ENCODE measurements around the gene CPS1.

CPS1 gene

DNA sequence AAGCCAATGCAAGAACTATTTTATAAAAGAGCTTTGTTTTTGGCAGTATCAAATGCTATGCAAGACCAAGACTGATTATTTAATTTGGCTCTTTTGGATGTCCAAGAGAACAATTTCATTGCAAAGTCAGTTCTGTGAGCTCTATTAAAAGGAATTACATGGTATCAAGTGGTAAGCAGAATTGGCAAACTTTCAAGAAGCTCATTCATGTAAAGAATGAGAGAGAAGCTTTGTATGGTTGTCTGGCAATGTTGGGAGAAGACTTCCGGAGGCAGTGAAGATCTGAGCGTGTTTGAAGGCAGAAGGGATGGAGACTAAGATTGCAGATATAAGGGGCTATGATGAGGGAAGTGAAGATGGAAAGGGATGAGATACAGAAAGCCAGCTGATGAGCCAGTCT lies 49.6 kb downstream of the CPS1 start:
- no peaks in the 10 kb centered on the region for H3K9me3 ChIP-seq (ENCODE audit: control insufficient read depth, insufficient read depth, low read length)
- no peaks in the 10 kb centered on the region; the same call in 1 of the 2 replicates for H3K36me3 ChIP-seq (ENCODE audit: insufficient read depth, low read length)
- no peak overlapping the region for H3K9ac ChIP-seq (ENCODE audit: low read depth, low read length)
- no peaks in the 10 kb centered on the region for H3K4me1 ChIP-seq (ENCODE audit: insufficient read depth, low read length)

DNA sequence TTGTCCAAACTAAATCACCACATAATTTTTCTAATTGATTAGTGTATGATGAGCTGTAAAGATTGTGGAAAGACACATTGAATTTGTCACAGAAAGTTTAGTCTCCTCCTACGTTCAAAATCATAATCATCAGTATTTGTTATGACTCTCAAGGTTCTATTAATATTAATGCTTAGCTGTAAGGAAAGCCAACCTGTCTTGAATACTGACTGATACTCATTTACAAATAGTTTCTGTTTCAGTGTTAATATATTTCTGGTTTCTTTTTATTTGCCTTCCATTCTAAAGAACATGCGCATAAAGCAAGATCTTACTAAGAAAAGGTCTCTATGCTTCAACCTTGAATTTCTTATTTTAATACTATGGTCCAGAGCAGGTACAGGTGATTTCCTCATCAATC lies 55.1 kb downstream of the CPS1 start:
- no peaks in the 10 kb centered on the region for H3K9me3 ChIP-seq (ENCODE audit: control insufficient read depth, insufficient read depth, low read length)
- no peak overlapping the region for H3K9ac ChIP-seq (ENCODE audit: low read depth, low read length)
- H3K4me1 ChIP-seq (ENCODE audit: insufficient read depth, low read length) = no peaks in the 10 kb centered on the region
- H3K36me3 ChIP-seq (ENCODE audit: insufficient read depth, low read length) = no peaks in the 10 kb centered on the region; the same call in 1 of the 2 replicates

DNA sequence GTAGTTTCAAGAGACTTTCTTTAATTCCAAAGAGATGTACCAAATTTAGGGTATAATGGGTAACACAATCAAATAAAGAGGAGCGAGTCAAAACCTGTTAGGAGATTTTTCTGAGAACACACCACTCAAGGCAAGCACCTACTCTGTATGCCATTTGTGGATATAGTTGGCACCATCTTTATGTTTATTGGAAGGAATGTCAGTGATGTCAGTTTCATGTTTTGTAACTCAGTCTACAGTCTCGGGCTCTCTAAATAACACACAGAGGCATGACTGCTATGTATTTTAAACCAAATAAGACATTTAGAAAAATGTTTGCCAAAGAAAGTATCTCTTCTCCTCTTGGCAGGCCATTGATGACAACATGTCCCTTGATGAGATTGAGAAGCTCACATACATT lies 59.7 kb downstream of the CPS1 start:
- no peaks in the 10 kb centered on the region for H3K9me3 ChIP-seq (ENCODE audit: control insufficient read depth, insufficient read depth, low read length)
- peaks cover 4% of the 10 kb centered on the region; the same call in 1 of the 2 replicates for H3K4me1 ChIP-seq (ENCODE audit: insufficient read depth, low read length)
- H3K36me3 ChIP-seq (ENCODE audit: insufficient read depth, low read length) = no peaks in the 10 kb centered on the region

DNA sequence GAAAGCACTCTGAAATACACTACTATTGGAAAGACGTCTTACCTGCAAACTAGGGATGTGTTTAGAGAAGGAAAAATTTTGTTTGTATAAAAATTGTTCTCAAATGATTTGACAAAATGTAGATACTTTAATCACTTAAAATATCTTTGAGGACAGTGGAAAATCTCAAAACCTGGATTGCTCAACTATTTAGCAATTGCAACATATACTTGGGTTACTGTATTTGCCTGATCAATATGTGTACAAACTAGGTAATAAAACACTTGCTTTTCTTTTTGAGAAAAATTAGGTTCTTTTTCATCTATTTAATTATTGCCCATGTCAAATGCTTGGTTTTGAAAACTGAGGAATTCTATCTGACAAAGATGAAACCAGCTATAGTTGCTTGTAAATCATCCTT lies 60.9 kb downstream of the CPS1 start:
- Histone ChIP-seq H3K36me3 (ENCODE audit: insufficient read depth, low read length) (no peaks in the 10 kb centered on the region), H3K9me3 (ENCODE audit: control insufficient read depth, insufficient read depth, low read length) (no peaks in the 10 kb centered on the region), H3K4me1 (ENCODE audit: insufficient read depth, low read length) (peaks cover 4% of the 10 kb centered on the region; the same call in 1 of the 2 replicates), H3K9ac (ENCODE audit: low read depth, low read length) (no peak overlapping the region)

More for the DNA sequence above, 59.7 kb downstream of the CPS1 start:
- no peak overlapping the region for H3K9ac ChIP-seq (ENCODE audit: low read depth, low read length)

DNA sequence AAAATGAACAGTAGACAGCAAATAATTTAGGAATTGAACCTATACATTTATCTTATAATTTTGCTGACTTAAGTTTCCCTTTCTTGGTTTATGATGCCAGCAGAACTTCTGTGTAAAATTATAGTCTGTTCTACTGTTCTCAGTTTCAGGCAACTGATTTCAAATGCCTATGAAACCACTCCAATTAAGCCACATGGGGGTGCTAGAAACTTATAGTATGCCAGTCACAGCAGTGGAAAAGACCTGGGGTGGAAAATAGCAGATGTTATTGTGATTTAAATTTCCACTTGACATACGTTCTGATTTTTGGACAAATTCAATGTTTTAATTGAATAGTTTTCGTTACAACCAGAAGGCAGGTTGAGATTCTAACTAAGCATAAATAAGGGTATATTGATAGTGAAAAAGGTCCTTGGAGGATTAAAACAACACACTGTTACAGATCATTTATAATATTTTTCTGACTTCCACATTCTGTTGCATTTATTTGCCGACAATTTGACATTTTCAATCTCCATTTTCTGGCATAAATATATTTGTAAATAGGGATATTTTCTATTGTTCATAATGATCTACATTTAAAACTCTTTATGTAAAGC lies 61.4 kb downstream of the CPS1 start:
- peaks cover 4% of the 10 kb centered on the region; the same call in 1 of the 2 replicates for H3K4me1 ChIP-seq (ENCODE audit: insufficient read depth, low read length)
- H3K9ac ChIP-seq (ENCODE audit: low read depth, low read length) = no peak overlapping the region
- no peaks in the 10 kb centered on the region for H3K36me3 ChIP-seq (ENCODE audit: insufficient read depth, low read length)
- no peaks in the 10 kb centered on the region for H3K9me3 ChIP-seq (ENCODE audit: control insufficient read depth, insufficient read depth, low read length)

DNA sequence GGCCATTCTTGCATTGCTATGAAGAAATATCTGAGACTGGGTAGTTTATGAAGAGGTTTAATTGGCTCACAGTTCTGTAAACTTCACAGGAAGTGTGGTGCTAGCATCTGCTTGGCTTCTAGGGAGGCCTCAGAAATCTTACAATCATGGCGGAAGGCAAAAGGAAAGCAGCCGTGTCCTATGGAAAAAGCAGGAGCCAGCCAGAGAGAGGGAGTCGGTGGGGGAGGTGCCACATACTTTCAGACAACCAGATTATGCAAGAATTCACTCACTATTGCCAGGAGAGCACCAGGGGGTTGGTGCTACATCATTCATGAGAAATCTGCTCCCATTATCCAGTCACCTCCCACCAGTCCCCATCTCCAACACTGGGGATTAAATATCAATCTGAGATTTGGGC lies 64.1 kb downstream of the CPS1 start:
- H3K36me3 ChIP-seq (ENCODE audit: insufficient read depth, low read length) = no peaks in the 10 kb centered on the region
- H3K4me1 ChIP-seq (ENCODE audit: insufficient read depth, low read length) = peaks cover 4% of the 10 kb centered on the region; the same call in 1 of the 2 replicates

DNA sequence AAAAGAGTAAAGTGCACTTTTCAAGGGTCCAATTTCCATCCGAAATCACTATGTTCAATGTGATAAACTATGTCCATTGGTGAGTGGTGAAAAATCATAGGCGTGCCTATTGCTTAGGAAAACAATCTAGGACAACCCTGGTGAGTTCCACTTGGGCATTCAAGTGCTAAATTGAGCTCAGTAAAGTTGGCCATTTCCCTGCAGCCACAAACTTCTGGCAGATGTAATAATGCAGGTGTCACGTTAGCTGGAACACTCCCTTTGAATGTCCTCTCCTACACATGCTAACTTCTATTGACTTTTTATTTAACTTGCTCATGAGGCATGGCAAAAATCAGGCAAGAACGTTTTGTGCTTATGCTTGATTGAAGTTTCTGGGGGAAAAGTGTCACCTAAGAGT lies 67.1 kb downstream of the CPS1 start:
- no peaks in the 10 kb centered on the region for H3K9me3 ChIP-seq (ENCODE audit: control insufficient read depth, insufficient read depth, low read length)
- no peaks in the 10 kb centered on the region for H3K36me3 ChIP-seq (ENCODE audit: insufficient read depth, low read length)
- peaks cover 4% of the 10 kb centered on the region; the same call in 1 of the 2 replicates for H3K4me1 ChIP-seq (ENCODE audit: insufficient read depth, low read length)
- H3K9ac ChIP-seq (ENCODE audit: low read depth, low read length) = no peak overlapping the region

More for the DNA sequence above, 64.1 kb downstream of the CPS1 start:
- H3K9ac ChIP-seq (ENCODE audit: low read depth, low read length) = no peak overlapping the region
- H3K9me3 ChIP-seq (ENCODE audit: control insufficient read depth, insufficient read depth, low read length) = no peaks in the 10 kb centered on the region

DNA sequence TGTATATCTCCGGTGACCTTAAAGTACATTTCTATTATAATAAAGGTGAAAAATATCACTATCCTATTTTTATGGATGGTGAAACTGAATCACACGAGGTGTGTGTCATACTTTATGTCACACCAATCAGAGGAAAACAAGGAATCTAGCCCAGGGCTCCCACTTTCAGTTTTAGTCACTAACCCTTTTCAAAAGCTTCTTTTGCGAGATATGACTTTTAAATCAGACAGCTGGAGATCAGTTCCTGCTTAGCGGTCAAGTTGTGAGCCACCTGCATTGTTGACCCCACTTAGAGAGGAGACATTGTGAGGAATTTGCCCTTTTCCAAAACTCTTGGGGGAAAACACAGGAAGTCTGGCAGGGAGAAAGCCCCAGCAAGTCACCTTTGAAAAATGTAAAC lies 70.5 kb downstream of the CPS1 start:
- Histone ChIP-seq H3K4me1 (ENCODE audit: insufficient read depth, low read length) (no peaks in the 10 kb centered on the region), H3K9ac (ENCODE audit: low read depth, low read length) (no peak overlapping the region), H3K9me3 (ENCODE audit: control insufficient read depth, insufficient read depth, low read length) (no peaks in the 10 kb centered on the region), H3K36me3 (ENCODE audit: insufficient read depth, low read length) (no peaks in the 10 kb centered on the region)

DNA sequence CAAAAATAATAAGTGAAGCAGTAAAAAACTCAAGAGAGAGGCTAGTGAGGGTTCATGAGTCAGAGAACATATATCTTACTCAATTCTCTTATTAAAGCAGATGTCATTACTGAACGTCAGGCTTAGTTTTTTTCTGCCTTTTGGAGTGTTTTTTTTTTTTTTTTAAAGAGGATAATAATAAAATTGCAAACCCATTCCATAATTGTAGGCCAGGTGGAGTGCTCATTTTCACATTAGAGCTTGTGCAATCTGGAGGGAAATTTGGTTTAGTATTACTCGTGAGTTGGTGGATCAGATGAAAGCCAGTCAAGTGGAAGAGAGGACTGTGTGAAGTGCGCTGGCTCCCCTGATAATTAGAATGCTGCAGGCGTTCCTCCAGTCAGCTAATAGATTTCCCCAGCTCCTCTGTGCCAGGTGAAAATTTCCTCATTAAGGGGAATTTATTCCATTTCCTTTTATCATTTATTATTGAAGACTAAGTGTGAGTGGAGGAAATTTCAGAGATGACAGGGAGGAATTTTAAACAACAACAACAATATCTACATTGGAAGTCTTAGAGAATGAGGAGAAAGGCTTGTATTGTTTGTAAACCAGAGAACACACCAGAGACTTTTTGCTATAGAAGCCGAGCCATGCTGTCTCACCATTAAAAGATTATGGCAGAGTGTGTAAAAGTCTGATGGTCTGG lies 74.6 kb downstream of the CPS1 start:
- Histone ChIP-seq H3K4me1 (ENCODE audit: insufficient read depth, low read length) (no peaks in the 10 kb centered on the region), H3K9me3 (ENCODE audit: control insufficient read depth, insufficient read depth, low read length) (no peaks in the 10 kb centered on the region), H3K36me3 (ENCODE audit: insufficient read depth, low read length) (no peaks in the 10 kb centered on the region), H3K9ac (ENCODE audit: low read depth, low read length) (no peak overlapping the region)

DNA sequence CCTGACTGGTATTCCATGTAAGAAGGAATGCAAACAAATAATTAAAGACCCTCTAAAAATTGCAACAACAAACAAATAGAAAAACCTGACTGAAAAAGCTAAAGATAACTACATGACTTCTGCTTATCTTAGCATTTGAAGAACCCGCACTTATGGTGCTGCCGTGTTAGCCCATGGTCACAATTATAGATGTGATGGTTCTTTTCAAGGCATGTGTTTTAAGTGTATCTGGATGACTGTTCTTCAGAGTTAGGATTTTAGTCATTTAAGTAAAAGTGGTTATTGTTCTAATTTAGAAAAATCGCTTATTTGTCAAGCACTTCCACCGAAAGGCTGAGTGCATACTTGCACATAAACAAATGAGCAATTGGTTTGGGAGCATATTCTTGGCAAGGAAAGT lies 77.3 kb downstream of the CPS1 start:
- Histone ChIP-seq H3K9ac (ENCODE audit: low read depth, low read length) (no peak overlapping the region), H3K36me3 (ENCODE audit: insufficient read depth, low read length) (no peaks in the 10 kb centered on the region), H3K9me3 (ENCODE audit: control insufficient read depth, insufficient read depth, low read length) (no peaks in the 10 kb centered on the region), H3K4me1 (ENCODE audit: insufficient read depth, low read length) (peaks cover 3% of the 10 kb centered on the region; the same call in 1 of the 2 replicates)

DNA sequence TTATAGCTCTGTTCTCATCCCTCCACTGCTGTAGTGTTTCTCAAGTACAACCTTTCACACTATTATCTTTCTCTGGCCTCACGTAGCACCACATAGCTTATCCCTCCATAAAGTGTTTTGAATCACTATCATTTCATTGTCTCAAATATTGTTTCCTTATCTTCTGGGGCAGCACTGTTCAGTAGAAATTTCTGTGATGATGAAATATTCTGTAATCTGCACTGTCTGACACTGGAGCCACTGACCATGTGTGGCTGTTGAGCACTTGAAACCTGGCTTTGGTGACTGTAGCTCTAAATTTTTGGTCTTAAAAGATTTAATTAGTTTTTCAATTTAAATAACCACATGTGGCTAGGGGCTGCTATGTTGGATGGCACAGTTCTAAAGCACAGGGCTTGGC lies 78.9 kb downstream of the CPS1 start:
- H3K4me1 ChIP-seq (ENCODE audit: insufficient read depth, low read length) = peaks cover 3% of the 10 kb centered on the region; the same call in 1 of the 2 replicates
- H3K9me3 ChIP-seq (ENCODE audit: control insufficient read depth, insufficient read depth, low read length) = no peaks in the 10 kb centered on the region
- no peak overlapping the region for H3K9ac ChIP-seq (ENCODE audit: low read depth, low read length)
- H3K36me3 ChIP-seq (ENCODE audit: insufficient read depth, low read length) = no peaks in the 10 kb centered on the region

DNA sequence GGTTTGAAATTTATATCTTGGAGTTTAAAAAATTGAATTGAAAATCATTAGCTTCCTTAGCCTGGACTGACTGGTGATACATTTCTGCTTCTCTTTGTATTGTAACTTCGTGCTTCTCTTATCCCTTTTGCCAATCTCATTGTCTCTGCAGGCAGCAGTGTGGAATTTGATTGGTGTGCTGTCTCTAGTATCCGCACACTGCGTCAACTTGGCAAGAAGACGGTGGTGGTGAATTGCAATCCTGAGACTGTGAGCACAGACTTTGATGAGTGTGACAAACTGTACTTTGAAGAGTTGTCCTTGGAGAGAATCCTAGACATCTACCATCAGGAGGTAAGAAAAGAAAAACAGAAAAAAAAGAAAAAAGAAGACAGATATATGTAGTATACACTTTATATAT lies 85.9 kb downstream of the CPS1 start:
- Histone ChIP-seq H3K9ac (ENCODE audit: low read depth, low read length) (no peak overlapping the region), H3K4me1 (ENCODE audit: insufficient read depth, low read length) (peaks cover 2% of the 10 kb centered on the region; the same call in 1 of the 2 replicates), H3K9me3 (ENCODE audit: control insufficient read depth, insufficient read depth, low read length) (no peaks in the 10 kb centered on the region; the same call in 1 of the 2 replicates), H3K36me3 (ENCODE audit: insufficient read depth, low read length) (no peaks in the 10 kb centered on the region)

DNA sequence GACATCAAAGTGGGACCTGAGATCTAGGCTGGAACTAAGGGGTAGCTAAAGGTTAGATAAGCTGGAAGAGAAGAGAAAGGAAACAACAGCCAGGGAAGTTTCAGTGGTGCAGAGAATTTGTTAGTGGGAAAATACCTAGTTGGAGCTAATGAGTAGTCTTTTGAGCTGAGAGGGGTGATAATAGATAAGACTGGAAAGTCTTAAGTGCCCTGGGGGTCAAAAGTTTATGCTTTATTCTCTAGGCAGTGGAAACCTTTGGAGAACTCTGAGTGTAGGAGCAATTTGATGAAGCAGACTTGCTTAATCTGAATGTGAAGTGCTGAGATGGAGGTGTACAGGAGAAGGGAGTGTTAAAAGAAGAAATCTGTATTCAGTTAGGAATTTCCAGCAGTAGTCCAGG lies 90.8 kb downstream of the CPS1 start:
- no peak overlapping the region for H3K9ac ChIP-seq (ENCODE audit: low read depth, low read length)
- no peaks in the 10 kb centered on the region for H3K36me3 ChIP-seq (ENCODE audit: insufficient read depth, low read length)
- H3K4me1 ChIP-seq (ENCODE audit: insufficient read depth, low read length) = no peaks in the 10 kb centered on the region
- no peaks in the 10 kb centered on the region for H3K9me3 ChIP-seq (ENCODE audit: control insufficient read depth, insufficient read depth, low read length)

DNA sequence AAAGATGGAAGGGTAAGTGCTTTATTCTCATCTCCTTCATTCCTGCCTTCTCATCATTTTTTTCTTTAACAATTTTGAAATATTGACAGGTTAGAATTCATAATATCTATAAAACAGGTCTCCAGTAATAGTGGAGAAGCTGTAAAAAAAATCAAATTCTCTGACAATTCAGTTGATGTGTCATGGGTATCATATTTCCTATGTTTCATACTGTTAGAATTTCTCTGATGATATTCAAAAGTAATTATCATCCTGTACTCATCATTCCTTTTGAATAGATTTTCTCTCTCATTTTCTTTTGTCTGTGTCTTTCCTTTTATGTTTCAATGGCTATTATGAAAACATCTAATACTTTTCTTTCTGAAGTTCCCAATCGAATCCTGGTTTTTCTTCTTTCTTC lies 97.7 kb downstream of the CPS1 start:
- H3K36me3 ChIP-seq (ENCODE audit: insufficient read depth, low read length) = no peaks in the 10 kb centered on the region

More for the DNA sequence above, 97.7 kb downstream of the CPS1 start:
- Histone ChIP-seq H3K9ac (ENCODE audit: low read depth, low read length) (no peak overlapping the region), H3K4me1 (ENCODE audit: insufficient read depth, low read length) (no peaks in the 10 kb centered on the region), H3K9me3 (ENCODE audit: control insufficient read depth, insufficient read depth, low read length) (no peaks in the 10 kb centered on the region)
